Motor neuron (in vitro differentiated cells): ENCODE data around the gene ZNF620. TPM values are rescaled to one million over a fixed set of nuclear protein-coding genes. Genes with fewer than 3 reads are reported as not detected.
"Not testable (repeated sequence)": the region's sequence is repeated elsewhere in the genome, so short reads cannot be mapped to it uniquely, and the experiment has no call there.

ENCODE experiments used
- ATAC-seq, 8 experiments: fragments of 200-7000 bp; cut with Tn5 transposase; replicated peaks in 6 of 8; 2 replicates each; pipeline ENCODE4 v1.8.0; 2021; ENCODE audit warnings: mild to moderate bottlenecking in 8 of 8, moderate library complexity in 8 of 8
- H3K27ac ChIP-seq, 2 donors: fragments of 250-450 bp; sonication (Bioruptor Pico); 2 replicates each; pipeline ENCODE4 v1.9.0; 2021; ENCODE audit warnings: antibody characterized with exemption in 2 of 2, mild to moderate bottlenecking in 2 of 2, moderate library complexity in 1 of 2
- H3K4me1 ChIP-seq, 2 donors: fragments of 250-450 bp; sonication (Bioruptor Pico); replicated peaks in 1 of 2; 2 replicates each; pipeline ENCODE4 v1.6.1; 2021; ENCODE audit warnings: antibody characterized with exemption in 2 of 2, mild to moderate bottlenecking in 2 of 2, moderate library complexity in 1 of 2
- H3K4me3 ChIP-seq, 5 donors: fragments of 250-450 bp; sonication (Bioruptor Pico); 2 replicates each; pipeline ENCODE4 v1.9.0; 2021; ENCODE audit warnings: antibody characterized with exemption in 5 of 5, mild to moderate bottlenecking in 5 of 5, moderate library complexity in 4 of 5
- WGBS, 10 experiments: fragments of 450-650 bp; shearing (Covaris generic); methylation state at CpG; one replicate each; pipeline ENCODE4 v1.0.0; 2022; 5-methylcytosine and 5-hydroxymethylcytosine counted together
- in situ Hi-C, 9 experiments: fragments of 400-800 bp; cut with MboI; loops; one replicate each; pipeline ENCODE4 v1.15.0; 2021; ENCODE audit warnings: low sequenced_read_pairs in 9 of 9, low pct_unique_long_range_greater_than_20kb in 2 of 9; ENCODE audit not compliant: unreplicated experiment in 9 of 9
- total RNA-seq, 8 experiments: library from RNA; unstranded; fragments of 300-600 nt; gene quantifications; 2 replicates each; pipeline versions ENCODE4 v1.2.3 to v1.2.4, GENCODE V29; 2022

Gene ZNF620
- total RNA-seq, 8 experiments from 2014 or later: 1.0 to 19.7 (median 10.2) TPM

DNA sequence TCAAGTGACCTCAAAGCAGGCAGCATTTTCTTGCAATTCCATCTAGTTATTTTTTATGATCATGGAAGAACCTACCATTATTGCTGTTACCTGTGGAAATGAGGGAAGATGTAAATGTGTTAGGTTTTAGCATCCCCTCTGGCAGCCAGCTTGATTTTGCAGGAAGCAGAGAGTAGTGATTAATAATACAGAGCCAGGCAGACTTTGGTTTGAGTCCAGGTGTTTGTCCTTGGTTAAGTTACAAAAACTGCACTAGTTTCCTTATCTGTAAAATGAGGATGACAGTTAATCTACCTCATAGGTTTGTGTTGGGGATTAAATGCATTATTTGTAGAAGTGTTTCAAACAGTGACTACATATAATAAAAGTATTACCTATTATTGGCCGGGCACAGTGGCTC, 12.2 kb downstream of the ZNF620 start:
- no peaks in the 10 kb centered on the region for H3K4me1 ChIP-seq

GRCh38 chr3:40518848-40519247, 13.0 kb downstream of the ZNF620 start:
- Histone ChIP-seq H3K27ac (no peak overlapping the region), H3K4me1 (no peaks in the 10 kb centered on the region), H3K4me3 (no peak overlapping the region)
- WGBS, 10 experiments: 43 to 100% (median 89%) methylated on average over 1 of the region's 1 CpG; no CpG with 5 or more reads in 3 of the 10 experiments
- no peak for ATAC-seq
- in situ Hi-C loops: no loop called here

More for the DNA sequence above, 12.2 kb downstream of the ZNF620 start:
- Histone ChIP-seq H3K4me3 (no peak overlapping the region), H3K27ac (no peak overlapping the region)
- WGBS, 10 experiments: 86 to 100% methylated on average over 1 of the region's 1 CpG; no CpG with 5 or more reads in 8 of the 10 experiments
- ATAC-seq: no peak
- in situ Hi-C loops: no loop called here

DNA sequence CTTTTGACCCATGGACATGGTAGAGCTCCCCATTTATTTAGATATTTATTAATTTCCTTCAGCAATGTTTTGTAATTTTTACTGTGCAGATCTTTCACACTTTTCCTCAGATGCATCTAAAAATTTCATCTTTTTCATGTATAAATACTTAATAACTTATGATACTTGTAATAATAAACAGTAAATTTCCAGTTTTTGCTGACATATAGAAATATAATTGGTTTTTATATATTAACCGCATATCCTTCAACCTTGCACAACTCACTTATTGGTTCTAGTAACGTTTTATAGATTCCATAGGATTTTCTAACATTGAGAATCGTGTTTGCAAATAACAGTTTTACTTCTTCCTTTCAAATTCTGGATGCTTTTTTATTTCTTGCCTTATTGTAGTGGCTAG, 15.4 kb downstream of the ZNF620 start:
- no peak overlapping the region for H3K27ac ChIP-seq
- in situ Hi-C loops: no loop called here
- no peak for ATAC-seq
- 29 to 95% (median 61%) methylated on average over 2 to 3 of the region's 3 CpGs; no CpG with 5 or more reads in 1 of the 10 experiments for WGBS, 10 experiments
- H3K4me3 ChIP-seq: no peak overlapping the region
- peaks cover 7 to 10% of the 10 kb centered on the region in 2 donors for H3K4me1 ChIP-seq

DNA sequence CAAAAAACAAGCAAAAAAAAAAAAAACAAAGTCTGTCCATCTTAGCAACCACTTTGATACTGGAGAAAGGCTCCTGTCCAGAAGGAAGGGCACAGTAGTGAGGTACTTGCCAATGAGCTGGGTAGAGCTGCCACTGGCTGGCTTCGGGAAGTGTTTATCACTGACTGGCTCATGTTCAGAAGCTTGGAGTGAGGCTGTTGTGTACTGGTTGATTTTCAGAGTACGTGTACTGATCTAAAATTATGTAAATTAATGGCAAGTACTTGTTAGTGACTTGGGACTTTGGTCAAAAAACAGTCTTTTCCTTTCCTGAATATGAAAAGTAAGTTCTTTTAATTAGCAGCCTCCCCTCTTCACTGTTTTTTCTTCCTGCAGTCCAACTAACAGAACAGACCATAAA, 17.9 kb downstream of the ZNF620 start:
- WGBS, 10 experiments: 30 to 100% (median 95%) methylated on average over 1 to 2 of the region's 2 CpGs; no CpG with 5 or more reads in 2 of the 10 experiments
- no peak for ATAC-seq
- Histone ChIP-seq H3K4me1 (peaks cover 7 to 10% of the 10 kb centered on the region in 2 donors), H3K4me3 (peak overlapping the region in 1 of 5 donors; percentile 78), H3K27ac (no peak overlapping the region)
- in situ Hi-C loops: no loop called here

DNA sequence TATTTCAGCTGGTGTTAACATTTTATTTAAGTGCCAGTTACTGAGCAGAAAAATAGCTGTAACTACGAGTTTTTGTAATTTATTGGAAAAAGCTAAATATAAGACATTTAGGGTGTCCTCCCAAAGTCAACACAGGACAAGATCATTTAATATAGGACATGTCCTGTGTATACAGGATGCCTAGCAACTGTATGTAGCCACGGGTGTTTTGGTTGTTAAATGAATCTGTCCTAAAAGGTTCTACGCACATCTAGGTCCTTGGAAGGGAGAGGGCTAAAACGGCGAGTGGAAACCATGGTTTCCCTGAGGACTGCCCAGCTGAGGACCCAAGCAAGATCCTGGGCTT, 18.4 kb downstream of the ZNF620 start:
- 14 to 83% (median 41%) methylated on average over 1 to 3 of the region's 5 CpGs; no CpG with 5 or more reads in 2 of the 10 experiments for WGBS, 10 experiments
- peak overlapping the region; percentile 61 to 90 (median 72) for H3K4me3 ChIP-seq
- peak in 1 of 8 experiments; percentile 57 for ATAC-seq
- in situ Hi-C loops: no loop called here
- peaks cover 7 to 10% of the 10 kb centered on the region in 2 donors for H3K4me1 ChIP-seq
- peak overlapping the region; percentile 73 to 84 for H3K27ac ChIP-seq

- H3K4me1 ChIP-seq: peaks cover 7 to 10% of the 10 kb centered on the region in 2 donors
- 0 to 50% (median 6%) methylated on average over 1 to 10 of the region's 59 CpGs; no CpG with 5 or more reads in 5 of the 10 experiments for WGBS, 10 experiments
- H3K27ac ChIP-seq: peak within 1 kb of the TSS; percentile 73 to 84
- in situ Hi-C loops: no loop called here
- H3K4me3 ChIP-seq: peak within 1 kb of the TSS; percentile 61 to 90 (median 72)
- peak; percentile 96 to 99 (median 98) for ATAC-seq
These were observed 18.9 kb downstream of the ZNF620 start, which contains the start of gene ZNF621 for GRCh38 chr3:40524568-40525285. Gene ZNF621 (plus strand): TSS chr3:40524960. CDS start chr3:40525841, 881 bp downstream.

- in situ Hi-C loops: no loop called here
- no peak overlapping the region for H3K4me3 ChIP-seq
- H3K27ac ChIP-seq: no peak overlapping the region
- 80 to 100% (median 95%) methylated on average over 1 to 3 of the region's 3 CpGs for WGBS, 10 experiments
- ATAC-seq: no peak
- H3K4me1 ChIP-seq: peaks cover 7 to 10% of the 10 kb centered on the region in 2 donors
These were observed 22.6 kb downstream of the ZNF620 start for GRCh38 chr3:40528426-40528825.

DNA sequence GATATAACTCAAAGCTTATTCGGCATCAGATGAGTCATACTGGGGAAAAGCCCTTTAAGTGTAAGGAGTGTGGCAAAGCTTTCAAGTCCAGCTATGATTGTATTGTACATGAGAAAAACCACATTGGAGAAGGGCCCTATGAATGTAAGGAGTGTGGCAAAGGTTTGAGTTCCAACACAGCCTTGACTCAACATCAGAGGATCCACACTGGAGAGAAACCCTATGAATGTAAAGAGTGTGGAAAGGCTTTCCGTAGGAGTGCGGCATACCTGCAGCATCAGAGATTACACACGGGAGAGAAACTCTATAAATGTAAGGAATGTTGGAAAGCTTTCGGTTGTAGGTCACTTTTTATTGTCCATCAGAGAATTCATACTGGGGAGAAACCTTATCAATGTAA, 26.4 kb downstream of the ZNF620 start:
- WGBS, 10 experiments: 85 to 100% (median 96%) methylated on average over 1 to 5 of the region's 5 CpGs
- Histone ChIP-seq H3K4me1 (no peaks in the 10 kb centered on the region), H3K27ac (no peak overlapping the region), H3K4me3 (no peak overlapping the region)
- in situ Hi-C loops: no loop called here
- no peak for ATAC-seq

- H3K4me3 ChIP-seq: no peak overlapping the region
- no peak overlapping the region for H3K27ac ChIP-seq
- H3K4me1 ChIP-seq: no peaks in the 10 kb centered on the region
- ATAC-seq: no peak
- in situ Hi-C loops: no loop called here
These were observed 28.4 kb downstream of the ZNF620 start for GRCh38 chr3:40534283-40534682.

DNA sequence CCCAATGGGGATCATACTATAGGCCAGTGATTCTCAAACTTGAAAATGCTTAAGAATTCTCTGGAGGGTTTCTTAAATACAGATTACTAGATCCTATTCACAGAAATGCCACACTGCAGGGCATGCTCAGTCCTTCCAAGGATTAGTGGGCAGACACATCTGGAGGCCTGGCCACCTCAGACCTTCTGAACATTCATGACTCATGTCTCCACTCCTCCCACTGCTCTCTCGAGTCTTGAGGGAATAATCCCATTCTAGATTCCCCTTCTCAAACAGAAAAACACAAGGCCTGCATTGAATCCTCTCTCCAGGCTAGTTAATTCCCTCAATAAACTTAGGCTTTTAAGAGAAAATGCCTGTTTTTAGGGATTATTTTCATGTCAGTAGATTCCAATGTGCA, 41.0 kb downstream of the ZNF620 start:
- 0 to 82% (median 18%) methylated on average over 1 of the region's 1 CpG; no CpG with 5 or more reads in 4 of the 10 experiments for WGBS, 10 experiments
- H3K4me3 ChIP-seq: no peak overlapping the region
- ATAC-seq: peak in 4 of 8 experiments; percentile 30 to 100 (median 96)
- no peak overlapping the region for H3K27ac ChIP-seq
- in situ Hi-C loops: no loop called here
- no peaks in the 10 kb centered on the region for H3K4me1 ChIP-seq

- no peak overlapping the region for H3K4me3 ChIP-seq
- WGBS, 10 experiments: 100% methylated on average over 1 of the region's 1 CpG; no CpG with 5 or more reads in 5 of the 10 experiments
- ATAC-seq: no peak
- in situ Hi-C loops: loop anchor here in 1 of 9 experiments (25.0 kb wide), 1 partner anchor 213 kb away; no protein-coding TSS in a partner anchor
- no peak overlapping the region for H3K27ac ChIP-seq
- H3K4me1 ChIP-seq: no peaks in the 10 kb centered on the region
These were observed 44.3 kb downstream of the ZNF620 start for GRCh38 chr3:40550167-40550566.

DNA sequence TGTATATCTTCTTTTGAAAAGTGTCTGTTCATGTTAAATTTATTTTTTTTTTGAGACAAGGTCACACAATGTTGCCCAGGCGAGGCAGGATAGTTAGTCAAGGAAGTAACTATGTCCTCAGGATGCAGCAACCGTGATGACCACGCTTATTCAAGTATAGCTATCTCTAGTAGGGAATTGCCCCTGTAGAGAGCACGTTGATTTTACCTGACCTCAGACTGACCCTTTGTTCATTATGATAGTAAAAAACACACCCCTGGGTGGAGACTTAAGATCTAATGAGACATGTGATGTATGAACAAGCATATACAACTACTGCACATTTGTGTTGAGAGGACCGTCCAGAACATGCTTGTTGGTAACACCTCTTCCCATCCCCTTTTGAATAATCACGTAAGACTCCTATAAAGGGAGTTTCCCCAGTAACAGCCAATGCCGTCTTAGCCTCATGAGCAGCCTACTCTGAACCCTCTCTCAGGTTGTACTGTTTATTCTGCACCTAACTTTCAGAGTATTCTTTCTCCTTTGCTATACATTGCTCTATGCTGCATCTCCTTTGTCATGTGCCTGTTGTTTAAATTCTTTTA, 51.8 kb downstream of the ZNF620 start:
- peak in 1 of 8 experiments; percentile 95 for ATAC-seq
- in situ Hi-C loops: loop anchor here in 1 of 9 experiments (25.0 kb wide), 1 partner anchor 220 kb away; no protein-coding TSS in a partner anchor
- H3K4me1 ChIP-seq: no peaks in the 10 kb centered on the region
- H3K4me3 ChIP-seq: no peak overlapping the region
- 65 to 100% (median 76%) methylated on average over 1 to 6 of the region's 7 CpGs for WGBS, 10 experiments
- H3K27ac ChIP-seq: no peak overlapping the region

DNA sequence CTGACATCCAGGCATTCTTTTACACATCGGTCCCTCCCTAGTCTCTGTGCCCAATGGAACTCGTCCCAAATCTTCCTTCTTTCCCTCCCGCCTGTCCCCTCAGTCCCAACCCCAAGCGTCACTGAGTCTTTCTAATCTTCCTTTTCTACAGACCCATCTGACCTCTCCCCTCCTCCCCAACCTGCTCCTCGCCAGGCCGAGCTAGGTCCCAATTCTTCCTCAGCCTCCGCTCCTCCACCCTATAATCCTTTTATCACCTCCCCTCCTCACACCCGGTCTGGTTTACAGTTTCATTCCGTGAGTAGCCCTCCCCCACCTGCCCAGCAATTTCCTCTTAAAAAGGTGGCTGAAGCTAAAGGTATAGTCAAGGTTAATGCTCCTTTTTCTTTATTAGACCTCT, 56.6 kb downstream of the ZNF620 start:
- in situ Hi-C loops: loop anchor here in 1 of 9 experiments (25.0 kb wide), 1 partner anchor 225 kb away; no protein-coding TSS in a partner anchor
- not testable (repeated sequence) for H3K27ac ChIP-seq, H3K4me3 ChIP-seq, H3K4me1 ChIP-seq, ATAC-seq
- WGBS, 10 experiments: 60 to 100% (median 96%) methylated on average over 1 to 5 of the region's 9 CpGs; no CpG with 5 or more reads in 5 of the 10 experiments
